ENCODE data around the gene RABL2B.
"Not testable (repeated sequence)": the region's sequence is repeated elsewhere in the genome, so short reads cannot be mapped to it uniquely, and the experiment has no call there.

RABL2B gene

DNA sequence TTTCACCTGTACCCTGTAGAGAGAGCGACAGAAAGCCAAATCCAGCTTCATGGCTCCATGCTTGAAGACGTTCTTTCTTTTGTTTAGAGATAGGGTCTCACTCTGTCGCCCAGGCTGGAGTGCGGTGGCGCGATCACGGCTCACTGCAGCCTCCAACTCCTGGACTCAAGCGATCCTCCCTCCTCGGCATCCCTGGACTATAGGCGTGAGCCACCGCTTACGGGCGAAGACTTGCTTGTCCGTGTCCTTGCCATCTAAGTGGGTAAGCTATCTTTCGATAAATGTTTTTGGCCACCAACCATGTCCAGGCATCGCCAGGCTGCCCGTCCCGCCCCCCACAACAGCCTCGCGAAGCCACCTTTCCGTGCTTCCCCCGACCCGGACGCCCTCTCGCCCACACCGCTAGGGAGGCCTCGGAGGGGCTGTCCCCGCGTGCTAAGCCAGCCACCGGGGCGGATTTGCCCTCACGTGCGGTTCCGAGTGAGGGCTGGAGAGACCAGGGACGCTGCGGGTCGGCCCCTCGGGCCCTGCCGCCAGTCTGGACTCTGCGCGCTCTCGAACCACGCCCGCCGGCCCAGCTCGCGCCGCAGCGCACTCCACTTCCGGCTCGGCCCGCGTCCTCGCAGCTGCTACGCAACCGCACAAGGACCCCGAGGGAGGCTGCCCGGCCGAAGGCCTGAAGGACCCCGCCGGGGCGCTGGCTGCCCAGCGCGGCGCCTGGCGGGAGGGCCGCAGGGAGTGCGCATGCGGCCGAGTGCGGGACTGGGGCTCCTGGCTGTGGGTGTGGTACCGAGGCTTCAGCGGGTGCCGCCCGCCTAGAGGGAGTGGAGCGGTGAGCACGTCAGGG is at the start of gene RABL2B:
Gene RABL2B, minus strand, starts transcription at position 604 of the 847 bp plus-strand sequence. CDS start 1,342 bp downstream, outside the sequence.
- not testable (repeated sequence) for H3K4me1 Mint-ChIP-seq; H3K9me3 Mint-ChIP-seq; H3K36me3 Mint-ChIP-seq (ENCODE audit: low read depth); H3K27me3 Mint-ChIP-seq (ENCODE audit: low read depth)
- H3K4me3 Mint-ChIP-seq = peak within 1 kb of the TSS; percentile 89 to 91 (median 91)
- H3K27ac Mint-ChIP-seq = peak within 1 kb of the TSS; percentile 37 to 47 (median 44)

DNA sequence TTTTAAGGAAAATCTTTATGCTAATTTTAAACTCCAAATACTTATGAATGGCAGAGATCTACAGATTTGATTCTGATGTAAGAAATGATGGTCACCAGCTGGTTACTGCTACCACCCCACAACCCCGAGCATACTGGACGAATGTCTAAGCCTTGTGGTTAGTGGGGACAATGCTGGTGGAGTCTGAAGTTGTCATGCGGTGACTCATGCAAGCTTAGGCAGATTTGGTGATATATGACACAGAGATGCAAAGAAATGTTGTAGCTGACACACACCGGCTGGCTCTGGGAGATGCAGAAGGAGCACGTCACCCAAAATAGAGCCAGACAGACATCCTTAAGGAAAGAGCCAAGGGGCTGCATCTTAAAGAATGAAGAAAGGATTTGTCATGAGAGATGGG is 3.5 kb upstream of the RABL2B start:
- not testable (repeated sequence) for H3K27me3 Mint-ChIP-seq (ENCODE audit: low read depth); H3K9me3 Mint-ChIP-seq; H3K27ac Mint-ChIP-seq; H3K36me3 Mint-ChIP-seq (ENCODE audit: low read depth); H3K4me3 Mint-ChIP-seq; H3K4me1 Mint-ChIP-seq

DNA sequence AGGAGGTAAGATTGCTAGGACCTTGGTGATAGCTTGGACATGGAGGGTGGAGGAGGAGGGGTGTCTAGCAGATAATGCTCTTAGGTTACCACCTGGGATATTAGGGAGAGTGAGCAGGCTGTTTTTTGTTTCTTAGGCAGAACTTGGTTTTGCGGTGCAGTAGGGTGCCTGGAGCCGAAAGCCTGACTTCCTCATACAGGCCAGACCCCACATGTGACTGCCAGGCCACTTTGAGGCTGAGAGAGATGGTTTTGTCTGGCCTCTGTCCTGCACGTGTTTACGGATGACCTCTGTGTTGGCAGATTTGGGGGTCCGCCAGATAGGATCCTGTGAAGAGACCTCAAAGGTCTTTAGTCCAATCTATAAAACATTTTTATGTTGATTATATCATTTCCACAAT is 1.9 kb upstream of the RABL2B start:
- H3K27me3 Mint-ChIP-seq (ENCODE audit: low read depth); H3K9me3 Mint-ChIP-seq: not testable (repeated sequence)
- H3K4me3 Mint-ChIP-seq = peak overlapping the region; percentile 67 to 80 (median 77)

GRCh38 chr22:50783880-50784276 is 442 bp upstream of the RABL2B start:
- Mint-ChIP-seq H3K4me3 (peak overlapping the region; percentile 89 to 91 (median 91)), H3K27ac (peak overlapping the region; percentile 37 to 47 (median 44))
- not testable (repeated sequence) for H3K27me3 Mint-ChIP-seq (ENCODE audit: low read depth); H3K36me3 Mint-ChIP-seq (ENCODE audit: low read depth); H3K4me1 Mint-ChIP-seq; H3K9me3 Mint-ChIP-seq

More for the DNA sequence above, 1.9 kb upstream of the RABL2B start:
- not testable (repeated sequence) for H3K27ac Mint-ChIP-seq; H3K36me3 Mint-ChIP-seq (ENCODE audit: low read depth); H3K4me1 Mint-ChIP-seq

DNA sequence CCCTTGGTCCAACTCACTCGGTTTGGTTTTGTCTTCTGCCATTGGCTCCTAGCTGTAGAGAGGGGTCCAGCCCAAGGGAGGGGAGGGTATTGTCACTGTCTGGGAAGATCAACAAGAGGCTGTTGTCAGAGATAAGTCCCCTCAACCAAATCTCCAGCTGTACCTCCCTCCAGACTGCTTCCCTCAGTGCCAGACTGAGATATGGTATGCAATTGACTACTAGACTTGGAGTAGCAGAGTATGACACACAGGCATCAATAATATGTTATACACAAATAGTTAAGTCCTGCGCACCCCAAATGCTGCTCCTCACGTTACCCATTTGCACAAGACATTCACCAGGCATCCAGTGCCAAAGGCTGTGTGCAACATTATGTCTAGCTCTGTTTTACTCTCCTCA is 1.2 kb downstream of the RABL2B start:
- not testable (repeated sequence) for H3K27ac Mint-ChIP-seq; H3K9me3 Mint-ChIP-seq; H3K36me3 Mint-ChIP-seq (ENCODE audit: low read depth); H3K4me1 Mint-ChIP-seq; H3K27me3 Mint-ChIP-seq (ENCODE audit: low read depth)
- H3K4me3 Mint-ChIP-seq = peak overlapping the region; percentile 80 to 87 (median 85)

GRCh38 chr22:50780244-50780643 is 3.2 kb downstream of the RABL2B start:
- not testable (repeated sequence) for H3K4me1 Mint-ChIP-seq; H3K27ac Mint-ChIP-seq; H3K27me3 Mint-ChIP-seq (ENCODE audit: low read depth)

GRCh38 chr22:50777631-50778030 is 5.8 kb downstream of the RABL2B start:
- H3K9me3 Mint-ChIP-seq; H3K4me1 Mint-ChIP-seq; H3K27ac Mint-ChIP-seq; H3K4me3 Mint-ChIP-seq; H3K27me3 Mint-ChIP-seq (ENCODE audit: low read depth): not testable (repeated sequence)
- peaks cover 13% of the 10 kb centered on the region for H3K36me3 Mint-ChIP-seq (ENCODE audit: low read depth)

More at GRCh38 chr22:50780244-50780643, 3.2 kb downstream of the RABL2B start:
- peaks cover 13% of the 10 kb centered on the region for H3K36me3 Mint-ChIP-seq (ENCODE audit: low read depth)
- H3K9me3 Mint-ChIP-seq, H3K4me3 Mint-ChIP-seq: not testable (repeated sequence)

GRCh38 chr22:50775132-50775531 is 8.3 kb downstream of the RABL2B start:
- H3K4me3 Mint-ChIP-seq; H3K4me1 Mint-ChIP-seq; H3K36me3 Mint-ChIP-seq (ENCODE audit: low read depth); H3K27ac Mint-ChIP-seq; H3K9me3 Mint-ChIP-seq; H3K27me3 Mint-ChIP-seq (ENCODE audit: low read depth): not testable (repeated sequence)
- TF ChIP-seq CTCF (IDR thresholded peaks at IDR 0.05; ENCODE audit: unreplicated experiment in 3 of 3) = peak in 2 of 3 experiments; percentile 48 to 54

DNA sequence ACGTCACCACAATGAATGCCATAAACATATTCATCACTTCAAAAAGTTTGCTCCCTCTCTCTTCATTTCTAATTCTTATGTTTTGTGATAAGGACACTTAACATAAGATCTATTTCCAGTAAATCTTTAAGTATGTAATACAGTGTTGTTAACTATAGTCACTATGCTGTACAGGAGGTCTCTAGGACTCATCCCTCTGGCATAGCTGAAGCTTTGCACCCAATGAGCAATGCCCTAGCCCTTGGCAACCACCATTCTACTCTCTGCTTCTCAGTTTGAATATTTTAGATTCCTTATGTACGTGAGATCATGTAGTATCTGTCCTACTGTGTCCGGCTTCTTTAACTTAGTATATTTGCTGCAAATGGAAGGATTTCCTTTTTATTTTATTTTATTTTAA is 19.1 kb downstream of the RABL2B start:
- not testable (repeated sequence) for H3K27me3 Mint-ChIP-seq (ENCODE audit: low read depth); H3K27ac Mint-ChIP-seq; H3K9me3 Mint-ChIP-seq; H3K4me3 Mint-ChIP-seq; H3K4me1 Mint-ChIP-seq; H3K36me3 Mint-ChIP-seq (ENCODE audit: low read depth)

- not testable (repeated sequence) for H3K4me1 Mint-ChIP-seq; H3K36me3 Mint-ChIP-seq (ENCODE audit: low read depth); H3K4me3 Mint-ChIP-seq; H3K27ac Mint-ChIP-seq; H3K27me3 Mint-ChIP-seq (ENCODE audit: low read depth); H3K9me3 Mint-ChIP-seq
Measured at GRCh38 chr22:50761829-50762228, 21.6 kb downstream of the RABL2B start.

DNA sequence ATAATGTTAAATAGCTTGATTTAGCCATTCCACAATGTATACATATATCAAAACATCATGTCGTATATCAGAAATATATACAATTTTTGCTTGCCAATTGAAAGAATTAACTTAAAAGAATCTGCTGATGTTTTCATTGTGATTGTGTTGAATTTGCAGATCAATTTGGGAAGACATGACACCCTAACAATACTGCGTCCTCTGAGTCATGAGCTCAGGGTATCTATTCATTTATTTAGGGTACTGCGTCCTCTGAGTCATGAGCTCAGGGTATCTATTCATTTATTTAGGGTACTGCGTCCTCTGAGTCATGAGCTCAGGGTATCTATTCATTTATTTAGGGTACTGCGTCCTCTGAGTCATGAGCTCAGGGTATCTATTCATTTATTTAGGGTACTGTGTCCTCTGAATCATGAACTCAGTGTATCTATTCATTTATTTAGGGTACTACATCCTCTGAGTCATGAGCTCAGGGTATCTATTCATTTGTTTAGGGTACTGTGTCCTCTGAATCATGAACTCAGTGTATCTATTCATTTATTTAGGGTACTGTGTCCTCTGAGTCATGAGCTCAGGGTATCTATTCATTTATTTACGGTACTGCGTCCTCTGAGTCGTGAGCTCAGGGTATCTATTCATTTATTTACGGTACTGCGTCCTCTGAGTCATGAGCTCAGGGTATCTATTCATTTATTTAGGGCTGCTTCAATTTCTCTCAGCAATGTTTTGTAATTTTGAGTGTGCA is 23.7 kb downstream of the RABL2B start:
- not testable (repeated sequence) for H3K27me3 Mint-ChIP-seq (ENCODE audit: low read depth); H3K36me3 Mint-ChIP-seq (ENCODE audit: low read depth)

More for the DNA sequence above, 23.7 kb downstream of the RABL2B start:
- H3K9me3 Mint-ChIP-seq = peaks cover 10% of the 10 kb centered on the region
- not testable (repeated sequence) for H3K27ac Mint-ChIP-seq, H3K4me3 Mint-ChIP-seq, H3K4me1 Mint-ChIP-seq

Measured in nephron (organoid).